Uterus (tissue), 2 donors: Measurements from ENCODE around the gene TMEM98.

Experiments
- POLR2A ChIP-seq, 2 donors: fragments of 450-650 bp; IDR thresholded peaks; one replicate each; pipeline ENCODE4 v1.6.1; 2016; ENCODE audit warnings: antibody characterized with exemption in 2 of 2, mild to moderate bottlenecking in 1 of 2, moderate library complexity in 1 of 2
- TF ChIP-seq, protein P1 (sequence below), 4 experiments: fragments of 200-600 bp in 2 of 4; fragments of 450-650 bp in 2 of 4; sonication (generic) in 2 of 4; IDR thresholded peaks; one replicate each; pipeline ENCODE4 v1.5.1; 2016 to 2019; ENCODE audit warnings: antibody characterized with exemption in 4 of 4, mild to moderate bottlenecking in 2 of 4, moderate library complexity in 1 of 4

DNA sequence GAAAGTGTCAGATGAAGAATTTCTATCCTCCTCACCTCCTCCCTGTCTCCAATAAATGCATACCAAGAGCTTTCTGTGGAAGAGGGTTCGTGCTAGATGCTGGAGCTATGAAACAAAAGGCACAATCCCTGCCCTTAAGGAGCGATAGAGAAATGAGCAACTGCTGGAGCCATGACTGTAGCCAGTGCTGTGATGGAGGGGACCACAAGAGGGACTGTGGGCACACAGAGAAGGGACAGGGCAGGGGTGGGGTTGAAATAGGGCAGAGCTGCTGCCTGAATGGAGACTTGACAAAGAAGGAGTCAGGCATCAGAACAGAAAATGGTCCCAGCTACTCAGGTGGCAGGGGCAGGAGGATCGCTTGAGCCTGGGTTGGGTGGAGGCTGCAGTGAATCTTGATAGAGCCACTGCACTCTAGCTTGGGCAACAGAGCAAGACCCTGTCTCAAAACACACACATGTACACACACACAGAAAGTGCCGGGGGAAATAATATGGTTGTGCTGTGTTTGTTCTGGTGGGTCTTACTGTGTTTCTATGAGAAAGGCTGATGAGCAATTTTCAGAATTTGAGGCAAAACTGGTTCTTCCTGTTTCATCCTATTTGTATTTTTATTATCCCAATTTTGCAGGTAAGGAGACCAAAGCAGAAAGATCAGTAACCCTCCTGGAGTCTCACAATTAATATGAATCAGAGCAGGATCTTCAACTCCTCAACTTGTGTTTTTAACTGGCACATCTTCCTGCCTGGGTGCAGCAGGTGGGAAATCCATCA is 16.5 kb downstream of the TMEM98 start:
- TF ChIP-seq, protein P1, sequence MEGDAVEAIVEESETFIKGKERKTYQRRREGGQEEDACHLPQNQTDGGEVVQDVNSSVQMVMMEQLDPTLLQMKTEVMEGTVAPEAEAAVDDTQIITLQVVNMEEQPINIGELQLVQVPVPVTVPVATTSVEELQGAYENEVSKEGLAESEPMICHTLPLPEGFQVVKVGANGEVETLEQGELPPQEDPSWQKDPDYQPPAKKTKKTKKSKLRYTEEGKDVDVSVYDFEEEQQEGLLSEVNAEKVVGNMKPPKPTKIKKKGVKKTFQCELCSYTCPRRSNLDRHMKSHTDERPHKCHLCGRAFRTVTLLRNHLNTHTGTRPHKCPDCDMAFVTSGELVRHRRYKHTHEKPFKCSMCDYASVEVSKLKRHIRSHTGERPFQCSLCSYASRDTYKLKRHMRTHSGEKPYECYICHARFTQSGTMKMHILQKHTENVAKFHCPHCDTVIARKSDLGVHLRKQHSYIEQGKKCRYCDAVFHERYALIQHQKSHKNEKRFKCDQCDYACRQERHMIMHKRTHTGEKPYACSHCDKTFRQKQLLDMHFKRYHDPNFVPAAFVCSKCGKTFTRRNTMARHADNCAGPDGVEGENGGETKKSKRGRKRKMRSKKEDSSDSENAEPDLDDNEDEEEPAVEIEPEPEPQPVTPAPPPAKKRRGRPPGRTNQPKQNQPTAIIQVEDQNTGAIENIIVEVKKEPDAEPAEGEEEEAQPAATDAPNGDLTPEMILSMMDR (IDR thresholded peaks at IDR 0.05), result no peak
- TF ChIP-seq POLR2A (IDR thresholded peaks at IDR 0.05), result no peak
